Activated naive CD4-positive, alpha-beta T cell treated with anti-CD3 and anti-CD28 coated beads, Interleukin-2, amount 50 U/mL, for 24 hours (primary cell): ENCODE measurements around the gene TMEM200B.
"Not testable (repeated sequence)": the region's sequence is repeated elsewhere in the genome, so short reads cannot be mapped to it uniquely, and the experiment has no call there.

ENCODE experiments used
- H3K27ac Mint-ChIP-seq: one replicate; pipeline ENCODE4 v1.8.0; 2021; ENCODE audit warnings: mild to moderate bottlenecking, mixed read lengths
- H3K27me3 Mint-ChIP-seq: one replicate; pipeline ENCODE4 v1.8.0; 2021; ENCODE audit warnings: mixed read lengths
- H3K36me3 Mint-ChIP-seq: one replicate; pipeline ENCODE4 v1.8.0; 2021; ENCODE audit warnings: mixed read lengths
- H3K4me1 Mint-ChIP-seq: one replicate; pipeline ENCODE4 v1.8.0; 2021; ENCODE audit warnings: mixed read lengths
- H3K4me3 Mint-ChIP-seq: one replicate; pipeline ENCODE4 v1.8.0; 2021; ENCODE audit warnings: mild to moderate bottlenecking, mixed read lengths
- H3K9me3 Mint-ChIP-seq: one replicate; pipeline ENCODE4 v1.8.0; 2021; ENCODE audit warnings: mixed read lengths

TMEM200B gene

DNA sequence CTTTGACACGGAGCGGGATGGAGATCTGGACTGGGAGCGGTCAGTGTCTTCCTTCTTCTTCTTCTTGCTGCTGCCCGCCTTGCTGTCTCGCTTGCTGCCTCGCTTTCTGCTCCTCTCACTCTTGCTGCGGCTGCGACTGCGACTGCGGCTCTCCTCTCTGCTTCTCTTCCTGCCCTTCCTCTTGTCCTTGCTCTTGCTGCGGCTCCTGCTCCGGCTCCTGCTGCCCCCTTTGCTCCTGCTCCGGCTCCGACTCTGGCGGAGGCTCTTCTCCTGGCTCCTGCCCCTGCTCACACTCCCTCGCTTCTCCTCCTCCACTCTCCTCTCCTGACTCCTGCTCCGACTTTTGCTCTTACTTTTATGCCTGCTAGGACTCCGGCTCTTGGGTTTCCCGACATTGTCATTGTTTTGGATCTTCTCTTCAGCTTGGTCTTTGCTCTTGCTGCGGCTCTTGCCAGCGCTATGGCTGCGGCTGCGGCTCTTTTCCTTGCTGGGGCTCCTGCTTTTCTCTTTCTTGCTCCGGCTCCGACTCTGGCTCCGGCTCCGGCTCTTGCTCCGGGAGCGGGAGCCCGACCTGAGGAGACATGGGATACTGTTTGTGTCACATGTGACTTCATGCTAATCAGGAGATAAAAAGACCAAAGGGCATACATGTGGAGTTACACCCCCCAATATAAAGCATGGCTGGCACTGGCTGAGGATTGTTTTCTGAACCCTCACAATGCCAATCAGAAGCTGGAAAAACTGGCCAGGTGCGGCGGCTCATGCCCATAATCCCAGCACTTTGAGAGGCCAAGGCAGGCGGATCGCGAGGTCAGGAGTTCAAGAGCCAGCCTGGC lies 25.2 kb upstream of the TMEM200B start:
- Mint-ChIP-seq H3K27me3 (no peaks in the 10 kb centered on the region), H3K36me3 (peaks cover 36% of the 10 kb centered on the region), H3K4me3 (no peak overlapping the region), H3K4me1 (no peaks in the 10 kb centered on the region), H3K9me3 (no peaks in the 10 kb centered on the region), H3K27ac (peak overlapping the region; percentile 66)

DNA sequence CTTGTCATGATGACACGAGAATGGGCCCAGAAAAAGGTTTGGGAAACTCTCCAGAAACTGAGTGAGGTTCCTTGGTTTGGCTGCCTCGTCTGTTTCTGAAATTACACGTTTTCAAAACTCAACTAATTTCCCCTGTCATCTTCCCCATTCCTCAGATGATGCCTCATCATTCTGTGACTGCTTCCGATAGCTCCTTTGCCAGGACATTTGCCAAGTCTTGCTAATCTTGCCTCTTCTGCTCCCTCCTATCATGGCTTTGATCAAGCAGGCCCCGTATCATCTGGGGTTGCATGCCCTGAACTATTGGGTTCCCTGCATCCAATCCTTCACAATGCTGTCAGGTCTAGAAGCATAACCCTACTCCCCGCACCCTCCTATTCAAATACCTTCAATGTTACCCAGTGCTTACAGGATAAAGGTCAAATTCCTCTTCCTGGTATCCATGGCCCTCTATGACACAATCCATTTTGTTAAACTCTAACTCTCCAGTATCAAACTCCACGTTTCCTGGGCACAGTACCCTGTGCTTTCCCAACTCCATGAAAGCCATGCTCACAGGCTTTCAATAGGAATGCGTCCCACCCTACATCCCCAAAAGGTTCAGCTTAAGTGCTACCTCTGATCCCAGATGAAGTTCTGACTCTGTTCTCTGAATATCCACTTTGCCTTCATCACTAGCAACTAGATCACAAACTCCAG lies 22.2 kb upstream of the TMEM200B start:
- Mint-ChIP-seq H3K27ac (peak overlapping the region; percentile 44), H3K27me3 (no peaks in the 10 kb centered on the region), H3K4me1 (no peaks in the 10 kb centered on the region), H3K36me3 (peaks cover 34% of the 10 kb centered on the region), H3K9me3 (no peaks in the 10 kb centered on the region), H3K4me3 (no peak overlapping the region)

GRCh38 chr1:29144178-29144577 lies 20.5 kb upstream of the TMEM200B start:
- Mint-ChIP-seq H3K4me3 (no peak overlapping the region), H3K4me1 (no peaks in the 10 kb centered on the region), H3K36me3 (peaks cover 31% of the 10 kb centered on the region), H3K27me3 (no peaks in the 10 kb centered on the region), H3K9me3 (no peaks in the 10 kb centered on the region), H3K27ac (no peak overlapping the region)

- no peak overlapping the region for H3K27ac Mint-ChIP-seq
- no peak overlapping the region for H3K4me3 Mint-ChIP-seq
- peaks cover 19% of the 10 kb centered on the region for H3K36me3 Mint-ChIP-seq
- no peaks in the 10 kb centered on the region for H3K27me3 Mint-ChIP-seq
- H3K9me3 Mint-ChIP-seq: no peaks in the 10 kb centered on the region
- H3K4me1 Mint-ChIP-seq: no peaks in the 10 kb centered on the region
Observed at GRCh38 chr1:29142714-29143113, 19.0 kb upstream of the TMEM200B start.

- peaks cover 4% of the 10 kb centered on the region for H3K27me3 Mint-ChIP-seq
Observed at GRCh38 chr1:29136391-29136915, 12.8 kb upstream of the TMEM200B start.

DNA sequence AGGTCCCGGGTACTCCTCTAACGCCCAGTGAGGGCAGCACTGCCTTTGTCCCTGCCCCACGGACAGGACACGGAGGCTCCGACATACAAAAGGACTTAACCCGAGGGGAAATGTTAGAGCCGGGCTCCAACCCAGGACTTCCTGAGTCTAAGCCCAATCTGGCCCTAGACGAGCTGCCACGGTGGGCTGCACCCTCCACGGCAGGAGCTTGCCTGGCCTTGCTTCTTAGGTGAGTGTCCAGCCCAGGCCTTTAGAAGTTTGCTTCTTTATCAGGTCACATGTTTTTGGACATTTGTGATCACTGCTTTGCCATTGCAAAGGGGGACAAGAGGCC lies 11.0 kb upstream of the TMEM200B start:
- Mint-ChIP-seq H3K4me3 (no peak overlapping the region), H3K36me3 (no peaks in the 10 kb centered on the region), H3K27me3 (peaks cover 4% of the 10 kb centered on the region), H3K9me3 (no peaks in the 10 kb centered on the region), H3K27ac (no peak overlapping the region), H3K4me1 (peaks cover 3% of the 10 kb centered on the region)

More at GRCh38 chr1:29136391-29136915, 12.8 kb upstream of the TMEM200B start:
- H3K4me1 Mint-ChIP-seq: peaks cover 3% of the 10 kb centered on the region
- H3K4me3 Mint-ChIP-seq: no peak overlapping the region
- H3K27ac Mint-ChIP-seq: no peak overlapping the region
- no peaks in the 10 kb centered on the region for H3K9me3 Mint-ChIP-seq
- H3K36me3 Mint-ChIP-seq: no peaks in the 10 kb centered on the region

DNA sequence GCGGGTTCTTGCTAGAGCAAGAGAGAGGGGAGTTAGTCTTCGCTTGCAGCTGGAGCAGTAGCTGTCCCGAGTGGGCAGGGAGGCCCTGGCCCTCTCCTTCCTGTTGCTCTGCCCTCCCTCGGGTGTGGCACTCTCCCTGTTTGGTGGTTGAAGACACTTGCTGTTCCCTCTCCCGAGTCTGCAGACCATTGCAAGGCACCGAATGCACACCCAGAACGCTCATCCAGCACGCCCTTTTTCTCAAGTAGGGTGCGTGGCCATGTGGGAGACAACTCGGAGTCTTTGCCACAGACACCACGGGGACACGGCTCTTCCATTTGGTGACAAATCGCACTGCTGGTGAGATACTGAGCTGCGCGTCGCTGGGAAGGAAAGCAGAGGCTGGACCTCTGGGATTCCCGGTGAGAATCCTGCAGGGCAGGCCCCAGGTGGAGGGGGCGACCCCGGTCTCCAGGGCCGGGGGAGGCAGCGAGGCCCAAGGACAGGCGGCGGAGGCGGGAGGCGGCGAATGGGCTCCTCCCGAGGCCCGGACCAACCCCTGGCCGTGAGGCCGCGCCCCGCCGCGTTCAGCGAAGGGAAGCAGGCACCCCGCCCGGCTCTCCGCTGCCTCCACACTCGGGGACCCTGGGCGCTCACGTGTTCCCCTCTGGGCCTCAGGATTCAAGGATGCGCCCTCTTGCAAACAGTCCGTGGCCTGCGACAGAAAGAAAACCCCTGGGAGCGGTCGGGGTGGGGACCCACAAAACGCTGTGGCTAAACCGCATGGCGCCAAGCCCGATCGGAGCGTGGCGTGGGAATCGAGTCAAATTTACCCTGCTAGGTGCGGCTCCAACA lies 10.4 kb upstream of the TMEM200B start:
- peaks cover 3% of the 10 kb centered on the region for H3K4me1 Mint-ChIP-seq
- H3K4me3 Mint-ChIP-seq: no peak overlapping the region
- no peaks in the 10 kb centered on the region for H3K9me3 Mint-ChIP-seq
- H3K27ac Mint-ChIP-seq: no peak overlapping the region
- peaks cover 4% of the 10 kb centered on the region for H3K27me3 Mint-ChIP-seq
- no peaks in the 10 kb centered on the region for H3K36me3 Mint-ChIP-seq

- H3K36me3 Mint-ChIP-seq, H3K4me1 Mint-ChIP-seq, H3K27me3 Mint-ChIP-seq, H3K27ac Mint-ChIP-seq, H3K4me3 Mint-ChIP-seq, H3K9me3 Mint-ChIP-seq: not testable (repeated sequence)
Observed at GRCh38 chr1:29131056-29131455, 7.4 kb upstream of the TMEM200B start.

DNA sequence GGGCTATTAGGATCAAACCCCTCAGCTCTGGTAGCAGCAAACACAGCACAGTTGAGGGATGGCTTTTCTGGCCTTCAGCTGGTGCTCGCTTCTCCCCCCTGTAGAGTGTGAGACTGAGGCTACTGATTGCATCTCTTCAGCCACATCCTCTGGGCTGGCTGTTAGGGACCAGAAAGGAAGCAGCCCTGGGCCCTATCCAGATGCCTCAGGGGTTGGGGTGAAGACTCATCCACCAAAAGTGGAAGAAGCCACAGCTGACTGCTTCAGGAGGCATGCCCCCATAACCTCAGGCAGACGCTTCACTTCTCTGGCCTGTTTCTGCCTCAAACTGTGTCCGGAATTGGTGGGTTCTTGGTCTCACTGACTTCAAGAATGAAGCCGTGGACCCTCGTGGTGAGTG lies 6.2 kb upstream of the TMEM200B start:
- H3K4me3 Mint-ChIP-seq: no peak overlapping the region
- no peaks in the 10 kb centered on the region for H3K9me3 Mint-ChIP-seq
- no peak overlapping the region for H3K27ac Mint-ChIP-seq
- peaks cover 11% of the 10 kb centered on the region for H3K27me3 Mint-ChIP-seq
- peaks cover 1% of the 10 kb centered on the region for H3K36me3 Mint-ChIP-seq
- peaks cover 3% of the 10 kb centered on the region for H3K4me1 Mint-ChIP-seq

- H3K4me3 Mint-ChIP-seq: no peak overlapping the region
- no peak overlapping the region for H3K27ac Mint-ChIP-seq
- peaks cover 3% of the 10 kb centered on the region for H3K4me1 Mint-ChIP-seq
- H3K36me3 Mint-ChIP-seq: peaks cover 1% of the 10 kb centered on the region
- H3K9me3 Mint-ChIP-seq: no peaks in the 10 kb centered on the region
- peaks cover 9% of the 10 kb centered on the region for H3K27me3 Mint-ChIP-seq
Observed at GRCh38 chr1:29128739-29129138, 5.0 kb upstream of the TMEM200B start.

DNA sequence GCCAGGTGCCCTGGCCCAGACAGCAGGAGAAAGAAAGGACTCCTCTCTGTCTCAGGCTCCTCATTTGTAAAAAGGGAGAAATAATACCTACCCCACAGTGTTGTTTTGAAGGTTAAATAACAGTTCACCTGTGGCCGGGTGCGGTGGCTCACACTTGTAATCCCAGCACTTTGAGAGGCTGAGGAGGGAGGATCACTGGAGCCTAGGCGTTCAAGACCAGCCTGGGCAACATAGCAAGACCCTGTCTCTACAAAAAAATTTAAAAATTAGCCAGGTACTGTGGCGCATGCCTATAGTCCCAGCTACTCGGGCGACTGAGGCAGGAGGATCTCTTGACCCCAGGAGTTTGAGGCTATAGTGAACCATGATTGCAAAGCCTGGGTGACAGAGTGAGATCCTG lies 2.5 kb upstream of the TMEM200B start:
- Mint-ChIP-seq H3K9me3 (no peaks in the 10 kb centered on the region), H3K4me3 (peak overlapping the region; percentile 86), H3K4me1 (no peaks in the 10 kb centered on the region), H3K27me3 (peaks cover 10% of the 10 kb centered on the region), H3K27ac (peak overlapping the region; percentile 68), H3K36me3 (peaks cover 1% of the 10 kb centered on the region)

DNA sequence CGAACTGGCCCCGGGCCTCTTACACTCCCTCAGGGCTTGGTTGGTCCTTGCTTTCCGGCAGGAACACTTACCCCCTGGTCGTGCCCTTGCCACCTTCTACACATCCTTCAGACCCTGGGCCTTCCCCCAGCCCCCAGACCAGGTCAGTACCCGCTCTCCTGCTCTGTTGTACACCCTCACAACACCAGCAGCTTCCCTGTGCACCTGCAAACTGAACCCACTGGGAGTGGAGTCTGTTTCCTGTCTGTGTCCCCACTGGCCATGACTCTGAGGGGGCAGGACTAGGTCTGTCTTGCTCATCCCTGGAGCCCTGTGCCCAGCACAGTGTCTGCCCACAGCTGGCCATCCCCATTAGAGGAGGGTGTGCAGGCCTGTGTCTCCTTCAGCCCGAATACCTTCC lies 2.1 kb upstream of the TMEM200B start:
- Mint-ChIP-seq H3K36me3 (peaks cover 1% of the 10 kb centered on the region), H3K4me1 (no peaks in the 10 kb centered on the region), H3K4me3 (peak overlapping the region; percentile 86), H3K27me3 (peaks cover 10% of the 10 kb centered on the region), H3K9me3 (no peaks in the 10 kb centered on the region), H3K27ac (peak overlapping the region; percentile 68)

GRCh38 chr1:29125237-29125641 lies 1.5 kb upstream of the TMEM200B start:
- H3K4me1 Mint-ChIP-seq: no peaks in the 10 kb centered on the region
- H3K4me3 Mint-ChIP-seq: peak overlapping the region; percentile 86
- H3K27me3 Mint-ChIP-seq: peaks cover 10% of the 10 kb centered on the region
- no peak overlapping the region for H3K27ac Mint-ChIP-seq
- peaks cover 1% of the 10 kb centered on the region for H3K36me3 Mint-ChIP-seq
- H3K9me3 Mint-ChIP-seq: no peaks in the 10 kb centered on the region

DNA sequence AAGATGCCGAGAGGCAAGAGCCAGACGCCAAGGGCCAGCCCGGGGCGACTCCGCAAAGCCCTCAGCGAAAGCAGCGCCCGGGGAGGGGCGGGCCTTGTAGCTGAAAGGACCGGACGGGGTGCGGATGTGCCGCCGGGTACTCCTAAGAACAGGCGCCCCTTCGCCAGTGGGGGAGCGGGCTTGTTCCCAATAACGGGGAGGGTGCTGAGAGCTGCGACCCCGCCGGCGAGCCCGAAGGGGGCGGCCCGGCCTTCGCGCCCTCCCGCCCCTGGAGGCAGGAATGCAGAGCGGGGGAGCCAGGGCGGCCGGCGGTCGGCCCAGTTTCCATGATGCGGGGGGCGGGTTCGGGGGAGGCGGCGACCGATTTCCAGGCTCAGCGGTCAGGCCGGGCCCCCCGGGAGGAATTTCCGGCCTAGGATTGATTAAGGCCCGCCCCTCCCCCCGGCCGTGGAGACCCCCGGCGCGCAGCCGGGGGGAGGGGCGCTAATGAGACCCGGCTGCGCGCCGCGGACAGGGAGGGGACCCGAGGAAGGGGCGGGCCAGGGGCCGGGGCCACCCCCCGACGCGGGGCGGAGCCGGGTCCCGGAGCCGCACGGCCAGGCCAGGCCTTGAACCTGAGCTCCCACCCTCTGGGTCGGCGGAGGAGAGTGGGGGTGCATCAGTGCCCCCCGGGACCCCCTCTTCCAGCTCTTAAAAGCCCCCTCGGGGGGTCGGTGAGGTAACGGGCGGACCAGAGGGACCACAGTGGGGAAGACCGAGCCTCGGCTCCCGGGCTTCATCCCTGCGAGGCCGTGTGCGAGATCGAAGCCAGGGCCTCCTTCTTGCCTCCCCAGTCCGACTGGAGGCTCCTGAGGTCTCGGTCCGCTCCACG lies 898 bp upstream of the TMEM200B start:
- H3K9me3 Mint-ChIP-seq: no peaks in the 10 kb centered on the region
- H3K27me3 Mint-ChIP-seq: peaks cover 10% of the 10 kb centered on the region
- H3K36me3 Mint-ChIP-seq: peaks cover 1% of the 10 kb centered on the region
- H3K27ac Mint-ChIP-seq: no peak overlapping the region
- no peaks in the 10 kb centered on the region for H3K4me1 Mint-ChIP-seq
- peak overlapping the region; percentile 86 for H3K4me3 Mint-ChIP-seq
